ENCODE measurements around the gene ERC1. TPM values are rescaled to one million over a fixed set of nuclear protein-coding genes. Genes with fewer than 3 reads are reported as not detected.
"Not testable (repeated sequence)": the region's sequence is repeated elsewhere in the genome, so short reads cannot be mapped to it uniquely, and the experiment has no call there.

The ERC1 gene
- total RNA-seq, 1 experiment from 2014 or later = 17.9 TPM

DNA sequence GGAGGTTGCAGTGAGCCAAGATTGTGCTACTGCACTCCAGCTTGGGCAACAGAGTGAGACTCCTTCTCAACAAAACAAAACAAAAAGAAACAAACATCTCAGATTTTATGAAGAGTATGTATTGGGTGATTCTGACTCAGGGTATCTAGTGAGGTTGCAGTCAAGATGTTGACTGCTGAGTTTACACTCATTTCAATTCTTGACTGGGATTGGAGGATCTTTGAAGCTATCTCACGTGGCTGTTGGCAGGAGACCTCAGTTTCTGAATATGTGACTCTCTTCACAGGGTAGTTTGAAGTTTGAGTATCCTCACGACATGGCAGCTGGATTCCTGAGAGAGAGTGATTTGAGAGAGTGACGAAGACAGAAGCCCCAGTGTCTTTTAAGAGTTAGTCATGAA is 29.4 kb downstream of the ERC1 start:
- DNase-seq (ENCODE audit: low read depth) = no peak

DNA sequence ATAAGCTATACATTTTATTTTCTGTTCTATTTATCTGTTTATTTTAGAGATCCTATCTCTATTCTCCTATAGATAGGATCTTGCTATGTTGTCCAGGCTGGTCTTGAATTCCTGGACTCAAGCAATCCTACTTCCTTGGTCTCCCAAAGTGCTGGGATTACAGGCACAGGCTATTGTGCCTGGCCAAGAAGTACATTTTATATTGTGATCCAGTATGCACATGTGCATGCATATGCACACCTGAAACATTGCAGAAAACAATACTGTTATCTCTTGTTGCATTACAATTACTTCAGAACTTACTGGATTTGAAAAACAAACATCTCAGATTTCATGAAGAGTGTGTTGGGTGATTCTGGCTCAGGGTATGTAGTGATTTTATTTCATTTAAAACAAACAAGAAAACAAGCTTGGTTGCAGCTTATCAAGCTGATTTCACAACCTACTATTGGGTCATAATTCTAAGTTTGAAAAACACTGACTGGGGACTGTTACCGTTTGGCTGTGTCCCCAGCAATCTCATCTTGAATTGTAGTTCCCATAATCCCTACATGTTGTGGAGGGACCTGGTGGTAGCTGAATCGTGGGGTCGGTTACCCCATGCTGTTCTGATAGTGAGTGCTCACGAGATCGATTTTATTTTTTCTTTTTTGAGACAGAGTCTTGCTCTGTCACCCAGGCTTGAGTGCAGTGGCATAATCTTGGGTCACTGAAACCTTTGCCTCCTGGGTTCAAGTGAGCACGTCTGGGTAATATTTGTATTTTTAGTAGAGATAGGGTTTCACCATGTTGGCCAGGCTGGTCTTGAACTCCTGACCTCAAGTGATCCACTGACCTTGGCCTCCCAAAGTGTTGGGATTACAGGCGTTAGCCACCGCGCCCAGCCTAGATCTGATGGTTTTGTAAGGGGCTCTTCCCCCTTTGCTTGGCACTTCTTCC is 31.3 kb downstream of the ERC1 start:
- no peak for DNase-seq (ENCODE audit: low read depth)

DNA sequence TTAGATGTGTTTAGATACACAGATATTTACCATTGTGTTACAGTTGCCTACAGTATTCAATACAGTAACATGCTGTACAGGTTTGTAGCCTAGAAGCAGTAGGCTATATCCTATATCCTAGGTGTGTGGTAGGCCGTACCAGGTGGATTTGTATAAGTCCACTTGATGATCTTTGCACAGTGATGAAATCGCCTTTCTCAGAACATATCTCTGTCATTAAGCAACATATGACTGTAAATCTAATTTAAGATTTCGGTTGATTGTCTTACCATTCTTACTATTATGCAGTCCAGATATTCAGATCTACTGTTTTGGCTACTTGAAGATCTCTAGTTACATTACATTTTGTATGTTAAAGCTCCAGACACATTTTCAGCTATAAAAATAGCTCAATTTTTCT is 39.8 kb downstream of the ERC1 start:
- no peak for DNase-seq (ENCODE audit: low read depth)

DNA sequence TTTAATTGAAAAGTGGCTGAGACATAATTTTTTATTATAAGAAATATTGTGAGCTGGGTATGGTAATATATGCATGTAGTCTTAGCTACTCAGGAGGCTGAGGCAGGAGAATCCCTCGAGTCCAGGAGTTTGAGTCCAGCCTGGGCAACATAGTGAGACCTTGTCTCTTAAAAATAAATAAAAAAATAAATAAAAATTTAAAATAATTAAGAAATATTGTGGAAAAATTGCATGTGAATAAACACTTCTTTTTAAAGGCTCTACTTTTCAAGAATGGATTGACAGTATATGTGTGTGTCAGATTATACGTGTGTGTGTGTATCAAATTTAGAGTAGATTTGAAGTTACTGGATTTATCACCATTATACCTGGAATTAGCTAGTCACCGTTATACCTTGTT is 43.2 kb downstream of the ERC1 start:
- DNase-seq (ENCODE audit: low read depth) = no peak

DNA sequence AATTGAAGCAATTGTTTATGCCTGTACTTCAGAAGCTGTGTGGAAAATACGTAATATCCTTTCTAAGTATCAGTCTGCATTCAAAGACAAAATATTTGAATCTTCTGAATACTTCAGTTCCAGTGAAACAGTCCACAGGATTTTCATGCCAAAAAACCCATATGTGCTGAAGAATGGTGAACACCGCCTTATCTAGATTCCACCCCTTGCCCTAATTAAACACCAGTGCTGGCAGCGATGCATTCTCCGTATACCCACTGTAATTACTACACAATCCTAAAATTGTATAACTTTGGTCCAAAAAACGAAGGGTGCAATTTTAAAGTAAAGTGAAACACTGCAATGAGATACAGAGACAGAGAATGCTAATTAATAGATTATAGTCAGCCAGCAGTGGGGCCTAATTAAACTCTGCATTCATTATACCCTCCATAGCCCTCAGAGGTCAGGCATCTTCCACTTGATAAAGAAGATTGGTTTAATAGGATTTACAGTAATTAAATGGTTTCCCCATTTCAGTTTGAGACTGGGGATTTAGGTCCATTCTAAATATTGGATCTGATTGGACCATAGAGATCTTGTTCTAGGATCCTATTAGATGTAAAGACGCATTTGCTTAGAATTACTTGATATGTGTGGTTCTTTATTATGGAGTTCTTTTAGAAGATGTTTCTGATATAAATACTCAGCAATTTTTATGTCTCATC is 43.9 kb downstream of the ERC1 start:
- no peak for DNase-seq (ENCODE audit: low read depth)

DNA sequence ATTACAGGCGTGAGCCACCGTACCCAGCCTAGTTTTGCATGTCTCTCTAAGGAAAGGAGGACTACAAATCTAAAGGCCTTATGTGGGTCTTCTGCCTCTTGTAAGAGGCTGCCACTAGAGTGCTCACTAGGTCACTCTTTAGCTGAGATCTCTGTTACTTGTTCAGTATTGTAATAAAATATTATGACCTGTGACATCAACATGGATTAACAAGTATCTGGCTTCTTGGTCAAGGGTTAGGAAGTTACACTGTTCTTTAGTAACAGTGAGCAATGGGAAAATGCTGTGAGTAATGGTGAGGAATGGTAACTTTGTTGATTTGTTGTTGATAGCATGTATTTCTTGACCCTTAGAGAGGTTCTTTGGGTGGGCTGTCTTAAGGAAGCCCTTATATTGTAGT is 50.5 kb downstream of the ERC1 start:
- DNase-seq (ENCODE audit: low read depth) = no peak

DNA sequence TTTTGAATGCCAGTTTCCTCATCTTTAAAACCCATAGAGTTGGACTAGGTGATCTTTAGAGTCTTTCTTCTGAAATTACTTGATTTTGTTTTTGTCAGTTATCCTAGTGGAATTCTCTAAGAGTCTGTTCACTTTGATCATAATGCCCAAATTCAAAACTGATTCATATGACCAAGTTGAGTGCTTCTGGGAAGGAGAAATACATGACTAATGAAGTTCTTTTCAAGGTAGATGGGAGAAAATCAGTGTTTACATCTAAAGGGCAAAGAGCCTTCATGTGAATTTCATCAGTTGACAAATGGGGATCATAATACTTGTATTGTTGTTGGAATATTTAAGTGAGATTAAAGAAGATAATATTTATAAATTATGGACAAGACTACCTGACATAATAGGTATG is 53.2 kb downstream of the ERC1 start:
- DNase-seq (ENCODE audit: low read depth) = no peak

DNA sequence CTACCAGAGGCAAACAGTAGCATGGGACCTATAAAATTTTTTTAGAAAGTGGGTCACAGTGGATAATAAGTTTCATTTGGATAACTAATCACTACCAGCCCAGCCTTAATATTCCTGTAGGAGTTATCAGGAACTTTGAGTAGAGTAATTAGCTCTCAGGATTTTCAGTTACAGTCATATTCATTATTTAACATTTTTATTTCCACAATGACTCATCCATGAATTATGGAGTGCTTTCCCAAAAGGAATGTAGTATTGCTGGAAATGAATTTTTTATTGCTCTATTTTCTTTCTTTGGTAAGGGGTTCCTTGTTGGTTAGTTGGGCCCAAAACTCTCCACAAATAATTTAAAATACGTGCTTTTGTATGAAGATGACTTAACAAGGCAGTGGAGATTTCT is 53.7 kb downstream of the ERC1 start:
- DNase-seq (ENCODE audit: low read depth) = peak; percentile 47

DNA sequence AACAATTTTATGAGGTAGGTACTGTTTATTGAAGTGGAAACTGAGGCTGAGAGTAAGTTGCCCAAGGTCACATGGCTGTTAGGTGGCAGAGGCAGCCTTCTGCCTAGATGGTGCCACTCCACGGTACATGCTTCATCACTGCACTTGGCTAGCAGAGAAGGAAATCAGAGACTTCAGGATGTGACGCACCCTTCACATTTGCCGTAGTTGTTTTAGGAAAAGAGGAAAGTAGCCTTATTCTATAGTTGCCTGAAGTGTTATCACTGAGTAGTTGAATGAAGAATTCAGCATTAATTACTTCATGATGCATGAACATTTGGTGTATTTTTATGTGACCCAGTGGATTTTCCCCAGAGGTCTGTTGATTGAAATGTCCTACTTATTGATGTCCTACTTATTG is 55.7 kb downstream of the ERC1 start:
- DNase-seq (ENCODE audit: low read depth) = no peak

DNA sequence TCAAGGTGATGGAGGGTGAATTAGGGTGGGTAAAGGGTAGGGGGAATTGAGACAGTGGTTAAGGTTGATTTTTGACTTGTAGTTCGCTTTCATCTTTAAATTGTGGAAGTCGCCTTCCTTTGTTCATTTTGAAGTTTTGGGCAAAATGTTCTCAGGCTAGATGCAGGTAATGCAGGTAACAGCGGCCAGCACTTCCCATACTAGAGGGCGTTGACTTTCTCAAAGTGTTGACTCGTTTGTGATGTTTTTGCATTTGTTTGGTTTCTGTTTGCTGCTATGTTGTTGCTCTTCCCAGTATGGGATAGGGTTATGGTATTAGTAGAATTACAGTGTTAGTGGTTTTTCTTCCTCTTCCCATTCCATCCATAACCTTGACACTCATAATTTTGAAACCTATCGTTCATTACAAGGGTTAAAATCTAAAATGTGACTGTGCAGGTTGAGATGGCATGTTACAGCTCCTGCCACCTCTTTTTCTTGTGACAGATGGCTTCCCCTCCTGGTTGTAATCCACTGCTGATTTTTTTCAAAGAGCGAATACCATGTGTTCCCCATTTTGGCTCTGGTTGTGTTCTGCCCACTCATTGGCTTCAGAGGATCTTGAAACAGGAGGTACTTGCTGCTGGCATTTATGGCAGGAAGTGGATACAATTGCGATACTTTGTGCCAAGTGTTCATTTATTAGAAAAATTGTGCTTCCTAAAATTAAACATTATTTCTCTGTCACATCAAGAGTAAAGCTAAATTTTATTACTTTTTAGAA is 57.1 kb downstream of the ERC1 start:
- DNase-seq (ENCODE audit: low read depth) = no peak

DNA sequence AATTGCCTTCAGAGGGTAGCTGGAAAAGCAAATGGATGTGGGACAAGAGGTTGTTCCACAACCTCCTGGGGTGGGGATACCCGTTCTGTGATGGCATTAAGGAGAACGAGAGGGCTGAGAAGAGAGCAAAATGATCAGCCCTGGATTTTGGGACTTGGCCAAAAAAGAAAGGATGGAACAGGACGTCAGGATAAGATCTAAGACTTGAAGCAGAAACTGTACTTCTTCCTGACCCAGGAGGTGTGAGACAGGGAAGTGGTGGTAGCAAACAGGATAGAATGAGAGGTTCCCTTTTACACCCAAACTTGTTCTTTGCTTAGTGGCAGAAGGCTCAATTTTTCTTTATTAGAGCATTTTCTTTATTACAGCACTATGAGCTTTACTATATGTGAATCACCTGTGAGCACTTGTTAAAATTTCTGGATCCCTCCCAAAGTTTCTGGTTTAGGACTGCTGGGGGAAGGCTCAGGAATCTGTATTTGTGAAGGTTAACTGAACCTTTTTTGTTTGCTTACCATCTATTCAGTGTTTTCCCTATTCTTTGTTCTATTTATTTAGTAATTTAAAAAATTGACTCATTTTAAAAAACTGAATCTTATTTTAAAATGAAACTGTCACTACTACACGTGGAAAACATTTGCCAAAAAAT is 59.2 kb downstream of the ERC1 start:
- no peak for DNase-seq (ENCODE audit: low read depth)

DNA sequence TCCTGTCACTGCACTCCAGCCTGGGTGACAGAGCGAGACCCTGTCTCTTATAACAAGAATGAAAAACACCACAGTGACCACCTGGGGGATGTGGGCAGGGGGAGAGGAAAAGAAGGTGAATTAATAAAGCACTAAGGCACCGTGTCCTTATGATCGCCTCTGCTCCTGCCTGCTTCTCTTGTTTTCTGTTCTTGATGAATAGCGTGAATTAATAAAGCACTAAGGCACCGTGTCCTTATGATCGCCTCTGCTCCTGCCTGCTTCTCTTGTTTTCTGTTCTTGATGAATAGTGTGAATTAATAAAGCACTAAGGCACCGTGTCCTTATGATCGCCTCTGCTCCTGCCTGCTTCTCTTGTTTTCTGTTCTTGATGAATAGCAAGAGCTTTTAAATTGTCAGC is 60.6 kb downstream of the ERC1 start:
- DNase-seq (ENCODE audit: low read depth) = not testable (repeated sequence)

DNA sequence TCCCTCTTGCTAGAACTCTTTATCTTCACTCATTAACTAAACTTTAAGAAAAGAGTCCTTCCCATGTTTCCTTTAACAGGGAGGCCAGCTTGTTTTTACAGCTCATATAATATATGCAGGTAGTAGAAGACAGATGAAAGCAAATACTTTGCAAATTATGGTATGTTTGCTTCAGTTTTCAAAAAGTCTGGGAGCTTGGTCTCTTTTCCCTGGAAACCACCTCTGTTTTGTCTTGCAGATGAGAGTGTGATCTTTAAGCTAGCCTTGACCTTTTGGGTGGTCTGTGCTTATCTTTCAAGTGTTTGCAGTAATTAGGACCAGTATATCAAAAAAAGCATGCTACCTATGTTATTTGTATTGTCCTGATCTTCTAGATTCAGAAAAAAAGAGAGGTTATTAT is 62.7 kb downstream of the ERC1 start:
- DNase-seq (ENCODE audit: low read depth) = no peak

DNA sequence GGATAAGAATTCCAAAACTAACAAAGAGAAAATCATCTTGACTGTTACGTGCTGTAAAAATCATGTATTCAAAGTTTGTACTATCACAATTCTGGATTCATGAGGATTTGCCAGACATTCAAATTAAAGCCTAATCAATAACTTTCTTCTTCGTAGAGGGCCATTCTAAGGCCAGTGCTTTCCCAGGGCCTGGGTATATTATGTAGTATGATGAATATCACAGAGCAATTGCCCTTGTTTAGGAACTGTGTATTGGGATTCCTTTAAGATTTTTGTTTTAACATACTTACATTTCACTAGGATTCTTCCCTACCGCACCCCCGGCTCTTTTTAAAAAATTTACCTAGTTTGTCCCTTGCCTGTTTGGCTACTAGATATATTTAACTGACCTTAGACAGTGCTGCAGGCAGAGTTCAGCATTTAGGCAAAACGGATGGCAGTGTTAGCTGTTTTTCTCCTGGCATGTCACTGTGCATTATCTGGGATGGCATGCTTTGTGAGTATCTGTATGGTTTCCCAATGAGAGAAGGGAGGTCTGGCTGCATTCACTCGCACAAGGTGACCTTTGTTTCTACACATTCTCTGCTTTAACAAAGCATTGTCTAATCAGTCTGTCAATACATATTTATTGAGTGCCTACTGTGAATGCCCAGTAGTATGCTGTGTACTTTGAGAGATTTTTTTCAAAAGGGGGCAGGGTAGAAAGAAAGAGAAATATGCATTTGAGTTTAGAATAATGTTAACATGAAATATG is 63.3 kb downstream of the ERC1 start:
- no peak for DNase-seq (ENCODE audit: low read depth)

DNA sequence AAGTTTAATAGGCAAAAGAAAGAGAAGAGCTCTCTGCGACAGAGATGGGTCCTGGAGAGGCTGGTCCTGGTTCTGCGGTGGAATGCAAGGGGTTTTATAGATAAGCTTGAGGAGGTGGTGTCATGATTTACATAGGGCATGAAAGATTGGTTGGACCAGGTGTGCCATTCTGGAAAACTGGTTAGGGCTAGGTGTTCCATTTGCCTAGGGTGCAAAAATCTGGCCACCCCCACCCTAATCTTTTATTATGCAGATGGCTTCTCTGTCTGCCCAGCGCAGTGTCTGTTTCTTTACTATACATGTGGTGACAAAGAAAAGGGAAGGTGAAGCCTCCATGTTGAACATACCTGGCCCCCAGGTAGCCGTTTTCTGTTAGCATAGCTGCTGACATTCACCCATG is 65.4 kb downstream of the ERC1 start:
- DNase-seq (ENCODE audit: low read depth) = no peak

DNA sequence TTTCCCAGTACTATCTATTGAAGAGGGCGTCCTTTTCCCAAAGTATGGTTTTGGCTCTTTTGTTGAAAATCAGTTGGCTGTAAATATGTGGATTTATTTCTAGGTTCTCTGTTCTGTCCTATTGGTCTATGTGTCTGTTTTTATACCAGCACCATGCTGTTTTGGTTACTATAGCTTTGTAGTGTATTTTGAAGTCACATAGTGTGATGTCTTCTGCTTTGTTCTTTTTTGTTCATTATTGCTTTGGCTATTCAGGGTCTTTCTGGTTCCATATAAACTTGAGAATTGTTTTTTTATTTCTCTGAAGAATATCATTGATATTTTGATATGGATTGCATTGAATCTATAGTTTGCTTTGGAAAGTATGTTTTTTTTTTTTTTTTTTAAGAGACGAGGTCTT is 67.4 kb downstream of the ERC1 start:
- DNase-seq (ENCODE audit: low read depth) = no peak

DNA sequence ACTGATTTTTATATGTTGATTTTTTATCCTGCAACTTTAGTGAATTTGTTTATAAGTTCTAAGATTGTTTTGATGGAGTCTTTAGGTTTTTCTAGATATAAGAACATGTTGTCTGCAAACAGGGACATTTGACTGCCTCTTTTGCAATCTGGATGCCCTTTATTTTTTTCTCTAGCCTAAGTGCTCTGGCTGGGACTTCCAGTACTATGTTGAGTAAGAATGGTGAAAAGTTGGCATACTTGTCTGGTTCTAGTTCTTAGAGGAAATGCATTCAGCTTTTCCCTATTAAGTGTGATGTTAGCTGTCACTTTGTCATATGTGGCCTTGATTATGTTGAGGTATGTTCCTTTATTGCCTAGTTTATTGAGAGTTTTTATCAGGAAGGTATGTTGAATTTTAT is 68.1 kb downstream of the ERC1 start:
- no peak for DNase-seq (ENCODE audit: low read depth)

DNA sequence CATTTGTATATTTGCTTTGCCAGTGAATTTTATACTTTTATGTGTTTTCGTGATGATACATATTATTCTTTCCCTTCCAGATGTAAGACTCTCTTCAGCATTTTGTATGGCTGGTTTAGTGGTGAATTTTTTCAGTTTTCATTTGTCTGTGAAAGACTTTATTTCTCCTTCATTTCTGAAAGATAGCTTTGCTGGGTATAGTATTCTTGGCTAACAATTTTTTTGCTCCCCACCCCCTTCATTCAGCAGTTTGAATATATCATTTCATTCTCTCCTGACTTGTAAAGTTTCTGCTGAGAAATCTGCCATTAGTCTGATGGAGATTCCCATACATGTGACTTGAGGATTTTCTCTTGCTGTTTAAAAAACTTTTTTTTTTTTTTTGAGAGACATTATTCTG is 72.8 kb downstream of the ERC1 start:
- no peak for DNase-seq (ENCODE audit: low read depth)

DNA sequence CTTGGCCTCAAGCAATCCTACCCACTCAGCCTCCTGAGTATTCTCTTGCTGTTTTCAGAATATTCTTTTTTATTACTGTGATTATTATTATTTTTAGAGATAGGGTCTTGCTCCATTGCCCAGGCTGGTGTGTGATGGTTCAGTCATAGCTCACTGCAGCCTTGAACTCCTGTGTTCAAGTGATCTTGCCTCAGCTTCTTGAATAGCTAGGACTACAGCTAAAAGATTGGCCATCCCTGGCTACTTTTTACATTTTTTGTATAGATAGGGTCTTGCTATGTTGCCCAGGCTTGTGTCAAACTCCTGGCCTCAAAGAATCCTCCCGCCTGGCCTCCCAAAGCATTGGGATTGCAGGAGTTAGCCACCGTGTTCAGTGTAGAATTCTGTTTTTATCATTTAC is 73.3 kb downstream of the ERC1 start:
- DNase-seq (ENCODE audit: low read depth) = no peak

DNA sequence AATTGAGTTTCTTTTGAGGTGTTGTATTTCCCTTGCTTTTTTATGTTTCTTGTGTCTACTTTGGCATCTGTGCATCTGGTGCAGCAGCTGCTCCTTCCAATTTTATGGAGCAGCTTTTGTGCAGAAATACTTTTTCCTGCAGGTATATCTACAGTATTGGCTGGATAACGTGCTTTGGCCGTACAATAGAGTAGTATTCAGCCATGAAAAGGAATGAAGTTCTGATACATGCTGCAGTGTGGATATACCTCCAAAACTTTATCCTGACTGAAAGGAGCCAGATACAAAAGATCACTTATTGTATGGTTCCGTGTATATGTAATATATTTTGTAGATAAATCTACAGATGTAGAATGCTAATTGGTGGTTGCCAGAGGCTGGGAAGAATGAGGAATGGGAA is 74.6 kb downstream of the ERC1 start:
- DNase-seq (ENCODE audit: low read depth) = no peak

DNA sequence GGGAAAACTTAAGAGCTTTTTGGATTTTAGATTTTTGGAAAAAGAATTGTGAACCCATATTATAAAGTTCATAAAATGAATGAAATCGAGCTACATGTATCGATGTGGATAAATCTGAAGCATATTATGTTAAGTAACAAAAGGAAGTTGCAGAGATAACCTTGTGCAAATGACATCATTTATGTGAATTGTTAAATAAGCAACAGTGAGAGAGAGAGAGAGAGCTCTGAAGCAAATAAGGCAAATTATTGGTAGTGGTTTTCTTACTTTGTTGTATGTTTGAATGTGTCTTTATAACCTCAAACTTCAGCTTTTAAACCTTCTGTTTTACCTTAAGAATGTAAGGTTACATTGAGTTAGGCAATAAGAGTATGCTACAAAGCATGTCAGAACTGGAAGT is 78.8 kb downstream of the ERC1 start:
- DNase-seq (ENCODE audit: low read depth) = no peak

Data from HT1080 (cell line).